Measurements from ENCODE around the gene SH3RF1.

The SH3RF1 gene

GRCh38 chr4:169229571-169230028, 41.2 kb downstream of the SH3RF1 start:
- no peak for TF ChIP-seq CTCF (conservative IDR thresholded peaks at IDR 0.05; ENCODE audit: control insufficient read depth, insufficient read depth, low read depth, low read length)
- H3K4me3 ChIP-seq (ENCODE audit: control insufficient read depth, low read depth, low read length): no peak overlapping the region
- peak; percentile 98 for DNase-seq (ENCODE audit: low read depth)

- TF ChIP-seq CTCF (conservative IDR thresholded peaks at IDR 0.05; ENCODE audit: control insufficient read depth, insufficient read depth, low read depth, low read length): no peak
- DNase-seq (ENCODE audit: low read depth): no peak
- no peak overlapping the region for H3K4me3 ChIP-seq (ENCODE audit: control insufficient read depth, low read depth, low read length)
Observed at GRCh38 chr4:169228076-169228475, 42.7 kb downstream of the SH3RF1 start.

DNA sequence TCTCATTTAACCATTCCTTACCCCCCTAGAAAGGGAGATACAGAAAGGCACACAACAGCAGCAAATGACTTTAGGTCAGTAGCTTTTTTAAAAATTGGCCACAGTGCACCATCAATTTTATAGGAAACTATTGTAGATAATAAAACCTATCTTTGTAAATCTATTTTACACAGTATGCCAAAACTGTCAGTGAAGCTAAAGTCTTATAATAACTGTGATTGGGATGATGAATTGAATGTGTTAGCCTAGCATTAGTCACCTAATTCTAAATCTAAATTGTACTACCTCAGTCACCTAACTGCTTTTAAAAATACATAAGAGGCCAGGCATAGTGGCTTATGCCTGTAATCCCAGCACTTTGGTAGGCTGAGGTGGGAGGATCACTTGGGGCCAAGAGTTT, 44.2 kb downstream of the SH3RF1 start:
- no peak for TF ChIP-seq CTCF (conservative IDR thresholded peaks at IDR 0.05; ENCODE audit: control insufficient read depth, insufficient read depth, low read depth, low read length)
- no peak overlapping the region for H3K4me3 ChIP-seq (ENCODE audit: control insufficient read depth, low read depth, low read length)
- DNase-seq (ENCODE audit: low read depth): peak; percentile 19

- DNase-seq (ENCODE audit: low read depth): peak; percentile 72
- no peak overlapping the region for H3K4me3 ChIP-seq (ENCODE audit: control insufficient read depth, low read depth, low read length)
- TF ChIP-seq CTCF (conservative IDR thresholded peaks at IDR 0.05; ENCODE audit: control insufficient read depth, insufficient read depth, low read depth, low read length): no peak
Observed at GRCh38 chr4:169225812-169226211, 44.9 kb downstream of the SH3RF1 start.

GRCh38 chr4:169225058-169225751, 45.6 kb downstream of the SH3RF1 start:
- peak; percentile 98 for DNase-seq (ENCODE audit: low read depth)
- no peak for TF ChIP-seq CTCF (conservative IDR thresholded peaks at IDR 0.05; ENCODE audit: control insufficient read depth, insufficient read depth, low read depth, low read length)
- no peak overlapping the region for H3K4me3 ChIP-seq (ENCODE audit: control insufficient read depth, low read depth, low read length)

- no peak for TF ChIP-seq CTCF (conservative IDR thresholded peaks at IDR 0.05; ENCODE audit: control insufficient read depth, insufficient read depth, low read depth, low read length)
- no peak overlapping the region for H3K4me3 ChIP-seq (ENCODE audit: control insufficient read depth, low read depth, low read length)
- no peak for DNase-seq (ENCODE audit: low read depth)
Observed at GRCh38 chr4:169222761-169223160, 48.0 kb downstream of the SH3RF1 start.

Data from fibroblast of mammary gland (primary cell).